Gastrocnemius medialis (tissue), 4 donors: ENCODE data around the gene IFT57.

Experiments used
- CTCF ChIP-seq, 5 experiments: fragments of 450-650 bp in 3 of 5; fragments of 200-600 bp in 2 of 5; sonication (generic) in 2 of 5; IDR thresholded peaks in 4 of 5; conservative IDR thresholded peaks in 1 of 5; 1 replicate in 4 of 5; 2 replicates in 1 of 5; pipeline ENCODE4 v1.5.1; 2016 to 2019; ENCODE audit warnings: antibody characterized with exemption in 5 of 5, mild to moderate bottlenecking in 3 of 5, moderate library complexity in 3 of 5
- POLR2A ChIP-seq, 2 donors: fragments of 450-650 bp; IDR thresholded peaks; one replicate each; pipeline ENCODE4 v1.6.1; 2017; ENCODE audit warnings: antibody characterized with exemption in 2 of 2, mild to moderate bottlenecking in 2 of 2, moderate library complexity in 2 of 2

- TF ChIP-seq CTCF (IDR thresholded peaks at IDR 0.05 in 4 of 5, conservative IDR thresholded peaks at IDR 0.05 in 1 of 5) (no peak), POLR2A (IDR thresholded peaks at IDR 0.05) (no peak)
Measured at GRCh38 chr3:108242776-108243175, 20.6 kb upstream of the IFT57 start.
